Type B pancreatic cell (in vitro differentiated cells): Measurements from ENCODE around the gene BTG4. TPM values are rescaled to one million over a fixed set of nuclear protein-coding genes. Genes with fewer than 3 reads are reported as not detected.

Experiments used
- DNase-seq: peaks from one replicate; pipeline ENCODE4 v3.0.0; 2021; ENCODE audit warnings: mixed read lengths; ENCODE audit not compliant: unreplicated experiment; ENCODE audit errors: extremely low spot score
- H3K27ac Mint-ChIP-seq: 2 replicates; pipeline ENCODE4 v1.8.0; 2021; ENCODE audit warnings: mild to moderate bottlenecking, mixed read lengths
- H3K27me3 Mint-ChIP-seq: 2 replicates; pipeline ENCODE4 v1.8.0; 2021; ENCODE audit warnings: mixed read lengths
- H3K36me3 Mint-ChIP-seq: 2 replicates; pipeline ENCODE4 v1.8.0; 2021; ENCODE audit warnings: mixed read lengths
- H3K4me1 Mint-ChIP-seq: one replicate; pipeline ENCODE4 v1.8.0; 2021; ENCODE audit warnings: mixed read lengths; ENCODE audit not compliant: unreplicated experiment
- H3K4me3 Mint-ChIP-seq: 2 replicates; pipeline ENCODE4 v1.8.0; 2021; ENCODE audit warnings: mild to moderate bottlenecking, mixed read lengths
- H3K9me3 Mint-ChIP-seq: 2 replicates; pipeline ENCODE4 v1.8.0; 2021; ENCODE audit warnings: mixed read lengths
- CTCF ChIP-seq: fragments of 200-600 bp; sonication (generic); conservative IDR thresholded peaks from 2 replicates; pipeline ENCODE4 v1.5.0; 2021; ENCODE audit warnings: antibody characterized with exemption, mild to moderate bottlenecking
- total RNA-seq: library from RNA; stranded (reverse); gene quantifications from 2 replicates; pipeline ENCODE4 v1.2.1, GENCODE V29; 2021; ENCODE audit warnings: low replicate concordance

The BTG4 gene
- total RNA-seq, 1 donor from 2014 or later: not detected

DNA sequence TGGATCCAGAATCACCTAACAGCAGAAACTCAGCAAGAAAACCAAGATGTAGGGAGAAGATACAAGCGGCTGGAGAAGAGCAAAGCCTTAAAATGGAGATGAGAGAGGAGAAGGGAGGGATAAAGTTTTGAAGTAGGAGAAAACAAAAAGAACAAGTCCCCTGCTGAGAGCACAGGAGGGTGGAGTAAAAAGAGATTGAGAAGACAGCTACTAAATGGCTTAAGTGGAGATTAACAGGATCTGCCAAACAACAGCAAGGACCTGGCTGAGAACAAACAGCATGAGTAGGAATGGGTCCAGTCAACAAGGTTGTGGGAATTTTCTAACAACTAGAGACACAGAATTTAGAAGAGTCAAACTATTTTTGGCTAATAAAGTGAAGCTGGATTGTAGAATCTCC, 18.1 kb downstream of the BTG4 start:
- H3K27ac Mint-ChIP-seq: no peak overlapping the region
- no peak for DNase-seq
- no peak overlapping the region for H3K4me3 Mint-ChIP-seq
- peaks cover 19% of the 10 kb centered on the region for H3K27me3 Mint-ChIP-seq
- no peaks in the 10 kb centered on the region for H3K9me3 Mint-ChIP-seq
- H3K36me3 Mint-ChIP-seq: no peaks in the 10 kb centered on the region
- no peaks in the 10 kb centered on the region for H3K4me1 Mint-ChIP-seq
- TF ChIP-seq CTCF: no peak

GRCh38 chr11:111490496-111490895, 21.7 kb downstream of the BTG4 start:
- peaks cover 4% of the 10 kb centered on the region for H3K9me3 Mint-ChIP-seq
- TF ChIP-seq CTCF: no peak
- no peak overlapping the region for H3K27ac Mint-ChIP-seq

DNA sequence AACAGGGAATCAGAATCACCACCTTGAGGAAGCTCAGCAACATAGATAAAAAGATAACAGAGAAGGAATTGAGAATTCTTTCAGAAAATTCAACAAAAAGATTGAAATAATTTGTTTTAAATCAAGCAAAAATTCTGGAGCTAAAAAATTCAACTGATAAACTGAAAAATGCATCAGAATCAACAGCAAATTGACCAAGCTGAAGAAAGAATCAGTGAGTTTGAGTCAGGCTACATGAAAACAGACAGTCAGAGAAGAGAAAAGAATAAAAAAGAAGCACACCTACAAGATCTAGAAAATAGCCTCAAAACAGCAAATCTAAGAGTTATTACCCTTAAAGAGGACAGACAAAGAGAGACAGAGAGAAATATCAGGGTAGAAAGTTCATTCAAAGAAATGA, 28.8 kb downstream of the BTG4 start:
- no peak for DNase-seq
- Mint-ChIP-seq H3K9me3 (peaks cover 3% of the 10 kb centered on the region), H3K4me1 (no peaks in the 10 kb centered on the region), H3K27ac (no peak overlapping the region), H3K4me3 (no peak overlapping the region), H3K36me3 (no peaks in the 10 kb centered on the region), H3K27me3 (no peaks in the 10 kb centered on the region)
- no peak for TF ChIP-seq CTCF

More at GRCh38 chr11:111490496-111490895, 21.7 kb downstream of the BTG4 start:
- Mint-ChIP-seq H3K36me3 (no peaks in the 10 kb centered on the region), H3K27me3 (peaks cover 7% of the 10 kb centered on the region), H3K4me1 (no peaks in the 10 kb centered on the region), H3K4me3 (no peak overlapping the region)
- no peak for DNase-seq

GRCh38 chr11:111479666-111480065, 32.5 kb downstream of the BTG4 start:
- H3K4me3 Mint-ChIP-seq: no peak overlapping the region
- peak; percentile 61 for TF ChIP-seq CTCF
- H3K9me3 Mint-ChIP-seq: no peaks in the 10 kb centered on the region
- no peak for DNase-seq
- H3K36me3 Mint-ChIP-seq: no peaks in the 10 kb centered on the region
- H3K4me1 Mint-ChIP-seq: no peaks in the 10 kb centered on the region
- H3K27me3 Mint-ChIP-seq: no peaks in the 10 kb centered on the region
- H3K27ac Mint-ChIP-seq: no peak overlapping the region

- Mint-ChIP-seq H3K36me3 (no peaks in the 10 kb centered on the region), H3K27me3 (no peaks in the 10 kb centered on the region), H3K27ac (no peak overlapping the region), H3K9me3 (no peaks in the 10 kb centered on the region), H3K4me3 (no peak overlapping the region), H3K4me1 (no peaks in the 10 kb centered on the region)
- no peak for DNase-seq
- TF ChIP-seq CTCF: no peak
These were observed 34.3 kb downstream of the BTG4 start for GRCh38 chr11:111477898-111478297.

GRCh38 chr11:111476956-111477355, 35.2 kb downstream of the BTG4 start:
- H3K9me3 Mint-ChIP-seq: no peaks in the 10 kb centered on the region

More at GRCh38 chr11:111476956-111477355, 35.2 kb downstream of the BTG4 start:
- DNase-seq: no peak
- no peaks in the 10 kb centered on the region for H3K36me3 Mint-ChIP-seq
- H3K27me3 Mint-ChIP-seq: no peaks in the 10 kb centered on the region
- H3K27ac Mint-ChIP-seq: no peak overlapping the region
- H3K4me1 Mint-ChIP-seq: no peaks in the 10 kb centered on the region
- TF ChIP-seq CTCF: no peak
- no peak overlapping the region for H3K4me3 Mint-ChIP-seq
